Measurements from ENCODE around the gene LRPAP1.

LRPAP1 gene

GRCh38 chr4:3533423-3533820 lies 1.2 kb upstream of the LRPAP1 start:
- DNase-seq: no peak
- TF ChIP-seq POLR2A (IDR thresholded peaks at IDR 0.05; ENCODE audit: low read length) (no peak), GATA1 (IDR thresholded peaks at IDR 0.05; ENCODE audit: low read depth, low read length) (no peak)

GRCh38 chr4:3532751-3533422 lies 665 bp upstream of the LRPAP1 start:
- no peak for TF ChIP-seq POLR2A (IDR thresholded peaks at IDR 0.05; ENCODE audit: low read length)
- no peak for TF ChIP-seq GATA1 (IDR thresholded peaks at IDR 0.05; ENCODE audit: low read depth, low read length)
- DNase-seq: no peak

GRCh38 chr4:3531318-3531878 lies 824 bp downstream of the LRPAP1 start:
- TF ChIP-seq GATA1 (IDR thresholded peaks at IDR 0.05; ENCODE audit: low read depth, low read length): no peak
- TF ChIP-seq POLR2A (IDR thresholded peaks at IDR 0.05; ENCODE audit: low read length): no peak

GRCh38 chr4:3530663-3531254 lies 1.5 kb downstream of the LRPAP1 start:
- no peak for DNase-seq

More at GRCh38 chr4:3531318-3531878, 824 bp downstream of the LRPAP1 start:
- no peak for DNase-seq

GRCh38 chr4:3530051-3530450 lies 2.2 kb downstream of the LRPAP1 start:
- no peak for DNase-seq
- TF ChIP-seq GATA1 (IDR thresholded peaks at IDR 0.05; ENCODE audit: low read depth, low read length): no peak
- no peak for TF ChIP-seq POLR2A (IDR thresholded peaks at IDR 0.05; ENCODE audit: low read length)

More at GRCh38 chr4:3530663-3531254, 1.5 kb downstream of the LRPAP1 start:
- TF ChIP-seq GATA1 (IDR thresholded peaks at IDR 0.05; ENCODE audit: low read depth, low read length) (no peak), POLR2A (IDR thresholded peaks at IDR 0.05; ENCODE audit: low read length) (no peak)

GRCh38 chr4:3529363-3529762 lies 2.9 kb downstream of the LRPAP1 start:
- TF ChIP-seq GATA1 (IDR thresholded peaks at IDR 0.05; ENCODE audit: low read depth, low read length) (no peak), POLR2A (IDR thresholded peaks at IDR 0.05; ENCODE audit: low read length) (no peak)
- no peak for DNase-seq

- no peak for DNase-seq
- no peak for TF ChIP-seq POLR2A (IDR thresholded peaks at IDR 0.05; ENCODE audit: low read length)
- TF ChIP-seq GATA1 (IDR thresholded peaks at IDR 0.05; ENCODE audit: low read depth, low read length): no peak
These were observed 4.0 kb downstream of the LRPAP1 start for GRCh38 chr4:3527914-3528876.

- no peak for DNase-seq
- TF ChIP-seq GATA1 (IDR thresholded peaks at IDR 0.05; ENCODE audit: low read depth, low read length) (no peak), POLR2A (IDR thresholded peaks at IDR 0.05; ENCODE audit: low read length) (no peak)
These were observed 4.9 kb downstream of the LRPAP1 start for GRCh38 chr4:3527101-3527913.

GRCh38 chr4:3526456-3526855 lies 5.8 kb downstream of the LRPAP1 start:
- TF ChIP-seq GATA1 (IDR thresholded peaks at IDR 0.05; ENCODE audit: low read depth, low read length) (no peak), POLR2A (IDR thresholded peaks at IDR 0.05; ENCODE audit: low read length) (no peak)

GRCh38 chr4:3525532-3526430 lies 6.4 kb downstream of the LRPAP1 start:
- no peak for DNase-seq
- TF ChIP-seq GATA1 (IDR thresholded peaks at IDR 0.05; ENCODE audit: low read depth, low read length) (no peak), POLR2A (IDR thresholded peaks at IDR 0.05; ENCODE audit: low read length) (no peak)

More at GRCh38 chr4:3526456-3526855, 5.8 kb downstream of the LRPAP1 start:
- no peak for DNase-seq

GRCh38 chr4:3524920-3525319 lies 7.3 kb downstream of the LRPAP1 start:
- DNase-seq: no peak
- TF ChIP-seq POLR2A (IDR thresholded peaks at IDR 0.05; ENCODE audit: low read length) (no peak), GATA1 (IDR thresholded peaks at IDR 0.05; ENCODE audit: low read depth, low read length) (no peak)

- TF ChIP-seq GATA1 (IDR thresholded peaks at IDR 0.05; ENCODE audit: low read depth, low read length) (no peak), POLR2A (IDR thresholded peaks at IDR 0.05; ENCODE audit: low read length) (no peak)
These were observed 7.9 kb downstream of the LRPAP1 start for GRCh38 chr4:3524349-3524748.

More at GRCh38 chr4:3524349-3524748, 7.9 kb downstream of the LRPAP1 start:
- no peak for DNase-seq
